Astrocyte (in vitro differentiated cells and primary cell): ENCODE results near the gene FBN2. TPM values are rescaled to one million over a fixed set of nuclear protein-coding genes. Genes with fewer than 3 reads are reported as not detected.
A peak's percentile ranks its signal among the peaks of the same experiment; 100 is the strongest.

Experiments
- DNase-seq: peaks from one replicate; pipeline ENCODE4 v3.0.0-alpha.2; 2010; ENCODE audit warnings: low read depth
- FAIRE-seq: peaks from 2 replicates; lab custom pipeline; 2011; peaks lifted over from hg19 to GRCh38; lab: Jason Lieb, UNC
- H2AFZ ChIP-seq: 2 replicates; pipeline ENCODE4 v1.6.0; 2012; ENCODE audit warnings: low read depth, low read length, inconsistent platforms
- H3K27ac ChIP-seq: 2 replicates; pipeline ENCODE4 v1.5.1; 2011; ENCODE audit warnings: low read depth, low read length, inconsistent platforms
- H3K27me3 ChIP-seq: 2 replicates; pipeline ENCODE4 v1.6.0; 2011; ENCODE audit warnings: low read length, inconsistent platforms; ENCODE audit not compliant: insufficient read depth
- H3K36me3 ChIP-seq: 2 replicates; pipeline ENCODE4 v1.5.1; 2011; ENCODE audit warnings: low read length, inconsistent platforms; ENCODE audit not compliant: insufficient read depth
- H3K4me1 ChIP-seq: 2 replicates; pipeline ENCODE4 v1.5.1; 2011; ENCODE audit warnings: low read length, inconsistent platforms; ENCODE audit not compliant: insufficient read depth
- H3K4me2 ChIP-seq: 2 replicates; pipeline ENCODE4 v1.6.0; 2012; ENCODE audit warnings: low read length, inconsistent platforms
- H3K4me3 ChIP-seq: 2 replicates; pipeline ENCODE4 v1.5.1; 2011; ENCODE audit warnings: low read depth, mild to moderate bottlenecking, low read length, inconsistent platforms; ENCODE audit not compliant: insufficient read depth
- H3K79me2 ChIP-seq: 2 replicates; pipeline ENCODE4 v1.6.0; 2012; ENCODE audit warnings: mild to moderate bottlenecking, low read length, inconsistent platforms; ENCODE audit not compliant: insufficient read depth
- H3K9ac ChIP-seq: 2 replicates; pipeline ENCODE4 v1.6.0; 2012; ENCODE audit warnings: mild to moderate bottlenecking, low read length, inconsistent platforms
- H3K9me3 ChIP-seq: 2 replicates; pipeline ENCODE4 v1.5.1; 2012; ENCODE audit warnings: low read depth, mild to moderate bottlenecking, low read length, inconsistent platforms; ENCODE audit not compliant: insufficient read depth
- H4K20me1 ChIP-seq: 2 replicates; pipeline ENCODE4 v1.6.0; 2012; ENCODE audit warnings: low read length, inconsistent platforms; ENCODE audit not compliant: insufficient read depth
- H3K27ac Mint-ChIP-seq: one replicate; pipeline ENCODE4 v1.8.0; 2021; ENCODE audit warnings: mild to moderate bottlenecking, mixed read lengths; ENCODE audit not compliant: unreplicated experiment
- H3K27me3 Mint-ChIP-seq: one replicate; pipeline ENCODE4 v1.8.0; 2021; ENCODE audit warnings: low read depth, mixed read lengths; ENCODE audit not compliant: unreplicated experiment
- H3K36me3 Mint-ChIP-seq: one replicate; pipeline ENCODE4 v1.8.0; 2021; ENCODE audit warnings: low read depth, mixed read lengths; ENCODE audit not compliant: unreplicated experiment
- H3K4me1 Mint-ChIP-seq: one replicate; pipeline ENCODE4 v1.8.0; 2021; ENCODE audit warnings: low read depth, mixed read lengths; ENCODE audit not compliant: unreplicated experiment
- H3K4me3 Mint-ChIP-seq: one replicate; pipeline ENCODE4 v1.8.0; 2021; ENCODE audit warnings: mild to moderate bottlenecking, moderate library complexity, mixed read lengths; ENCODE audit not compliant: unreplicated experiment
- H3K9me3 Mint-ChIP-seq: one replicate; pipeline ENCODE4 v1.8.0; 2021; ENCODE audit warnings: mild to moderate bottlenecking, mixed read lengths; ENCODE audit not compliant: unreplicated experiment
- EZH2 ChIP-seq: IDR thresholded peaks from 2 replicates; pipeline ENCODE4 v1.6.1; 2012; ENCODE audit warnings: mild to moderate bottlenecking, low read length, inconsistent platforms; ENCODE audit not compliant: insufficient read depth
- total RNA-seq: library from RNA; stranded (reverse); gene quantifications from 2 replicates; pipeline ENCODE4 v1.2.1, GENCODE V29; 2021
- TF ChIP-seq, protein P1 (sequence below): IDR thresholded peaks from 2 replicates; pipeline ENCODE4 v1.5.1; 2011; ENCODE audit warnings: low read depth, mild to moderate bottlenecking, inconsistent platforms, low read length, moderate library complexity; ENCODE audit not compliant: insufficient read depth

The FBN2 gene
- total RNA-seq, 1 donor from 2014 or later, result 176 TPM

GRCh38 chr5:128532127-128532526 lies 5.9 kb downstream of the FBN2 start:
- no peak overlapping the region for H3K4me2 ChIP-seq
- TF ChIP-seq EZH2, result no peak
- TF ChIP-seq, protein P1, sequence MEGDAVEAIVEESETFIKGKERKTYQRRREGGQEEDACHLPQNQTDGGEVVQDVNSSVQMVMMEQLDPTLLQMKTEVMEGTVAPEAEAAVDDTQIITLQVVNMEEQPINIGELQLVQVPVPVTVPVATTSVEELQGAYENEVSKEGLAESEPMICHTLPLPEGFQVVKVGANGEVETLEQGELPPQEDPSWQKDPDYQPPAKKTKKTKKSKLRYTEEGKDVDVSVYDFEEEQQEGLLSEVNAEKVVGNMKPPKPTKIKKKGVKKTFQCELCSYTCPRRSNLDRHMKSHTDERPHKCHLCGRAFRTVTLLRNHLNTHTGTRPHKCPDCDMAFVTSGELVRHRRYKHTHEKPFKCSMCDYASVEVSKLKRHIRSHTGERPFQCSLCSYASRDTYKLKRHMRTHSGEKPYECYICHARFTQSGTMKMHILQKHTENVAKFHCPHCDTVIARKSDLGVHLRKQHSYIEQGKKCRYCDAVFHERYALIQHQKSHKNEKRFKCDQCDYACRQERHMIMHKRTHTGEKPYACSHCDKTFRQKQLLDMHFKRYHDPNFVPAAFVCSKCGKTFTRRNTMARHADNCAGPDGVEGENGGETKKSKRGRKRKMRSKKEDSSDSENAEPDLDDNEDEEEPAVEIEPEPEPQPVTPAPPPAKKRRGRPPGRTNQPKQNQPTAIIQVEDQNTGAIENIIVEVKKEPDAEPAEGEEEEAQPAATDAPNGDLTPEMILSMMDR, result no peak
- H3K4me3 Mint-ChIP-seq, result peak overlapping the region; percentile 56
- no peaks in the 10 kb centered on the region for H3K27me3 Mint-ChIP-seq
- H3K9me3 ChIP-seq, result no peaks in the 10 kb centered on the region
- peaks cover 4% of the 10 kb centered on the region for H3K4me1 ChIP-seq
- peaks cover 28% of the 10 kb centered on the region for H3K4me1 Mint-ChIP-seq
- H3K9ac ChIP-seq, result no peak overlapping the region
- no peaks in the 10 kb centered on the region for H3K9me3 Mint-ChIP-seq
- peaks cover 33% of the 10 kb centered on the region for H3K79me2 ChIP-seq
- FAIRE-seq (no peak), DNase-seq (no peak)
- H3K27me3 ChIP-seq, result no peaks in the 10 kb centered on the region
- H3K27ac Mint-ChIP-seq, result no peak overlapping the region
- H4K20me1 ChIP-seq, result peaks cover 21% of the 10 kb centered on the region
- no peak overlapping the region for H2AFZ ChIP-seq
- H3K4me3 ChIP-seq, result no peak overlapping the region
- H3K27ac ChIP-seq, result no peak overlapping the region
- peaks cover 7% of the 10 kb centered on the region for H3K36me3 ChIP-seq
- H3K36me3 Mint-ChIP-seq, result peaks cover 29% of the 10 kb centered on the region

- DNase-seq (no peak), FAIRE-seq (no peak)
- no peak overlapping the region for H2AFZ ChIP-seq
- H3K4me2 ChIP-seq, result no peak overlapping the region
- TF ChIP-seq, protein P1, result no peak
- no peak for TF ChIP-seq EZH2
- H3K4me3 ChIP-seq, result no peak overlapping the region
- no peak overlapping the region for H3K27ac Mint-ChIP-seq
- no peak overlapping the region for H3K4me3 Mint-ChIP-seq
- H3K9me3 ChIP-seq, result no peaks in the 10 kb centered on the region
- H3K27me3 Mint-ChIP-seq, result no peaks in the 10 kb centered on the region
- H3K36me3 Mint-ChIP-seq, result peaks cover 25% of the 10 kb centered on the region
- no peak overlapping the region for H3K27ac ChIP-seq
- H4K20me1 ChIP-seq, result peaks cover 7% of the 10 kb centered on the region
- H3K79me2 ChIP-seq, result peaks cover 12% of the 10 kb centered on the region
- peaks cover 19% of the 10 kb centered on the region for H3K36me3 ChIP-seq
- H3K9me3 Mint-ChIP-seq, result no peaks in the 10 kb centered on the region
- no peaks in the 10 kb centered on the region for H3K4me1 ChIP-seq
- no peak overlapping the region for H3K9ac ChIP-seq
- H3K27me3 ChIP-seq, result no peaks in the 10 kb centered on the region
- peaks cover 21% of the 10 kb centered on the region for H3K4me1 Mint-ChIP-seq
Measured at GRCh38 chr5:128528637-128529255, 9.3 kb downstream of the FBN2 start.

DNA sequence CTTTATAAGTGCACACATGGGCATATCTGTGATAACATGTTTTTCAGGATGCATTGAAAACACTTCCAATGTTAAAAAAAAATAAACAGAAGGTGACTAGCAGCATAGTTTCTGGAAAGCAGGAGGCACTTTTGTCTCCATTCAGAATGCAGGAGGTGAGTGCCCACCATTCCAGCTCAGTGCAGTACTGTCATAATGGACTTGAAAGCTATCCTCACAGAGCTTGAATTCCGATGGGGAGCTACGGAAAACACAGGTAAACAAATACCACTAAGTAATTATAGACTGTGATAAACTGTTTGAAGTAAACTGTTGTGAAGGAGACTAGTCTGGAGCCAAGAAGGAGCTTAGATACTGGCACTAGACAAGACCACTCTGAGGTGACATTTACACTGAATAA lies 9.9 kb downstream of the FBN2 start:
- Mint-ChIP-seq H3K4me1 (peaks cover 21% of the 10 kb centered on the region), H3K9me3 (no peaks in the 10 kb centered on the region), H3K4me3 (no peak overlapping the region), H3K27me3 (no peaks in the 10 kb centered on the region), H3K27ac (no peak overlapping the region), H3K36me3 (peaks cover 25% of the 10 kb centered on the region)
- DNase-seq (no peak), FAIRE-seq (no peak)
- peaks cover 10% of the 10 kb centered on the region for H3K79me2 ChIP-seq
- H3K4me1 ChIP-seq, result no peaks in the 10 kb centered on the region
- H3K4me2 ChIP-seq, result no peak overlapping the region
- H3K27ac ChIP-seq, result no peak overlapping the region
- H3K9ac ChIP-seq, result no peak overlapping the region
- H3K36me3 ChIP-seq, result peaks cover 19% of the 10 kb centered on the region
- no peaks in the 10 kb centered on the region for H3K27me3 ChIP-seq
- TF ChIP-seq EZH2, result no peak
- TF ChIP-seq, protein P1, result no peak
- H4K20me1 ChIP-seq, result peaks cover 7% of the 10 kb centered on the region
- no peak overlapping the region for H2AFZ ChIP-seq
- no peaks in the 10 kb centered on the region for H3K9me3 ChIP-seq
- H3K4me3 ChIP-seq, result no peak overlapping the region
